CD4-positive, alpha-beta T cell treated with Interleukin-6 for 4 hours (primary cell): ENCODE results near the gene OTUD5.

Experiments
- DNase-seq: peaks from one replicate; pipeline ENCODE4 v3.0.0-alpha.2; 2020; ENCODE audit warnings: mixed read lengths

Gene OTUD5

DNA sequence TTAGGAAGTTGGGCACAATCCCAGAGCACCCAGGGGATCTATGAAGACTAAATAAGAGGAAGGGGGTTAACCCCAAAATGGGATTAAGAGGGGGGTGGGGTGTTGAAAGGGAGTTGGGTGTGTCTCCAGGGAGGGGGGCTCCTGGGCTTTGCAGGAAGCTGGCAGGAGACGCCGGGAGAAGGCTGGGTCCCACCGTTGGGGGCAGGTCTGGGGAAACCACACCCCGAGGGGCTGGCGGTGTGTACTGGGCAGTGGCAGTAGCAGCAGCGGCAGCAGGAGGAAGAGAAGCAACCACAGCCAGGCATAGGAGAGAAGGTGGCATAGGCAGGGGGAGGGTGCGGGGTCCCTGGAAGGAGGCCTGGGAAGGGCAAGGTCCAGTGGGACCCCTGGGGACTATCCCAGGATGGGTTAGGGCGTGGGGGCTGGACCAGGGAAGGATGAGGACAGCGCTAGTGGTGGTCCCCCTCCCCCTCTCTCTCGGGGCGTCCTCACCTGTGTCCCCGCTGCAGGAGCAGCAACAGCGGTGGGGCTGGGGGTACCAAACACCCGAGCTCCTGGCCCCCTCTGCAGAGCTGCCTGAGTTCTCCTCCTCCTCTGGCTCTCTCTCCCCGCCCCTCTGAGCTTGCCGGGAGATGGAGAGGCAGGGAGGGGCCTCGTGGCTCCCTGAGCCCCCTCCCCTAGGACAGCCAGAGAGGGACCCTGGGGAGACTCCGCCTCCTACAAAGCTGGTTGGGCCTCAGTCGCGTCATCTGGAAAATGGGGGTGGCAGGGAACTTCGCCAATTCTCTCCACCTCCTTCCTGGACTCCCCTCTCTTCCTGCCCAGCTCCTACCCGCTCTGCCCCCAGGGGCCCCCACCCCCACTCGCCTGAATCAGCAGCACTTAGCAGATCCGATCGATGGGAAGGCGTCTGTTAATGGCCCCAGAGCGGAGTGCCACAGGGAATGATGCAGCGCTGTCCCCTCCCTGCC lies 14.1 kb upstream of the OTUD5 start, which contains the start of gene KCND1:
TSS of gene KCND1 (minus strand) at position 596 of the 971 bp plus-strand sequence. CDS start 1,573 bp downstream, outside the sequence.
- peak; percentile 27 for DNase-seq

DNA sequence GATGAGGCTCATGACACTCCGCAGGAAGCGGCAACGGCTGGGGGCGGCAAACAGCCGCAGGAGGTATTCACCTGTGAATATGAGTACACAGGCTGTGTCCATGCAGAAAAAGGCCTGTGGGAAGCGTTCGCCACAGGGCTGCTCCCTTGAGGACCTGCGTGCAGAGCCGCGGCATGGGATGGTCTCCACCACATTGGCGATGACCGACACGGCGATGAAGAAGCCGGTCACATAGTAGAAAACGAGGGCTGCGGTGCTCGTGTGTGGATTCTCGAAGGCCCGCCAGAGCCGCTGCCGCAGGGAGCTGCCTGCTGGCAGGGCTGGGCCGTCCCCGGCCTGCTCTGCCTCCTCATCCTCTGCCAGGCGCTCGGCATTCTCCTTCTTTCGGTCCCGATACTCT lies 12.1 kb upstream of the OTUD5 start:
- no peak for DNase-seq

DNA sequence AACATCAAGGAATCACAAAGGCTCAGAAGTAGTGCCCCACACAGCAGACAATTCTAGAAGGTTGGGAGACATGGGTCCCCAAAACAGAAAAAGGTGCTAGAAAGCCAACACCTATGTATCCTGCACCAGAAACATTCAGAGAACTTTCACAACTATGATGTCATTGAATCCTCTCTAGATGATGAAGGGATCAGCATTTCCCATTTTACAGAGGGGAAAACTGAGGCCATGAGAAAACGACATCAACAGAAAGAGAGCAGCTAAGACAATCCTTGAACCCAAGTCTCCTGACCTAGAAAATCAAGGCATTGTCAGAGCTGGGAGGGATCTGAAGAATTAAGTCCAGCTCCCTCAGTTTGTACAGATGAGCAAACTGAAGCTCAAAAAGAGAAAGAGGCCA lies 11.0 kb upstream of the OTUD5 start:
- no peak for DNase-seq

DNA sequence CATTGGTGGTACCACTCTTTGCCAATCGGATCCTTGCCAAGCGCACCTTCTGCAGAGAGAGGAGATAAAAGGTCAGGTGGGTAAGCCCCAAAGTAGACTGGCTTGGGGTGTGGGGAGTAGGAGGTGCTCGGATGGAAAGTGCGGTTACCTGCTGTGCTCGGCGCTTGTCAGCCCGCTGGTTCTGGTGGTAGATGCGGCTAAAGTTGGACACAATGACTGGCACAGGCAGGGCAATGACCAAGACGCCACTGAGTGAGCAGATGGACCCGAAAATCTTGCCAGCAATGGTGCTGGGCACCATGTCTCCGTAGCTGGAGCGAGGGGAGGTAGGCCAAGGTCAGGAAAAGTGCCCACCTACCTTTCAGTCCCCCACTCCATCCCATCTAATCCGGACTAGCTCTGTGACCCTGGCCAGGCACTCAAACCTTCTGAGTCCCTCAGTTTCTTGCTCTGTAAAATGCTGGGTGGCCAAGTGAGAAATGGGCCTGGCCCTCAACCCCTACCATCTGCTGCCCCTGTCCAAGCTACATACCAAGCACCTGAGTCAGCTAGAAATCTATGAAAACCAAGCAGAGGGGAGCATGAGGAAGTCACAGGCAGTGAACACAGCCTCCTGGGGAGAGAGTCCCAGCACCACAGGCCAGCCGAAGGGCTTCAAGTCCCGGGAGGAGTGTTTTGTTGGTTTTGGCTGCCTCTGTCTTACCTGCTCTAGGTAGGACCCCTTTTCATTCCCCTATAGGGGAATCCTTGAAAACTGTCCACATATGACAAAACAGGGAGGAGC lies 9.6 kb upstream of the OTUD5 start:
- no peak for DNase-seq

DNA sequence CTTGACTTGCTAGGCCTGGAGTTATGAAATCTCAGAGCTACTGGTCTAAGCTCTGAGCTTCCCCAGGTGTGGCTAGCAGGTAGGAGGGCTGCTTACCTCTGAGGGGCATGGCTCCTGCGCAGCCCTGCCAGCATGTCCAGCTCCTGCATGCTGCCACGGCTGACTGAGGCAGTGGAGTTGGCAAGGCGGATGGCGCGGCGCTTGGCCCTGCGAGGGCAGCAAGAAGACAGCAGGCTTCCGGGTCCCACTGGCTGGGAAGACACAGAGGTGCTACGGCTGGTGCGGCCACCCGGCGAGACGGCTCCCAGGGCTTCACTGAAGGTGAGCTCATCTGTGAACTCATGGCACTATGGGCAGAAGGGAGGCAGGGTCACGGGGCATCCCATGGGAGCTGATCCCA lies 8.6 kb upstream of the OTUD5 start:
- DNase-seq = no peak

DNA sequence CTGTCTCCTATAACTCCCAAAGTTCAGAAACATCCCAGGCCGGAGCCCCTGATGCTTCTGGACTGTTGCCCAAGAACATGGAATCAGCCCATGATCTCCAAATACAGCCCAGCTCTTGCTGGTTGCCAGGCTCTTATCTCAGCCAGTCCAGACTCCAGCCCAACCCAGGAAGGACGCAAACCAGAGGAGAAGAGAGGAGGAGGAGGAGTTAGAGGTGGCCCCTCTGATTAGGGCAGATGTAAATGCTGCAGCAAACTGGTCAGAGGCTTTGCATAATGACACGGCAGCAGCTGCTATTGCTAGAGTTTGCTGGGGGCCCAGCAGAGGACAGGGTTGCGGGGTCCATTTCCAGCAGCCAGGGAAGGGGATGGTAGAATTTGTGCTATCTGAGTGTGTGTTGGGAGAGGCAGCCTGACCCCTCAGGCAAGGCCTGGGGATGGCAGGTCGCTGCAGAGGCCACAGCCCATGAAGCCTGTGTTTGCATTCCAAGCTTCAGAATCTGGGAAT lies 4.2 kb upstream of the OTUD5 start:
- no peak for DNase-seq

DNA sequence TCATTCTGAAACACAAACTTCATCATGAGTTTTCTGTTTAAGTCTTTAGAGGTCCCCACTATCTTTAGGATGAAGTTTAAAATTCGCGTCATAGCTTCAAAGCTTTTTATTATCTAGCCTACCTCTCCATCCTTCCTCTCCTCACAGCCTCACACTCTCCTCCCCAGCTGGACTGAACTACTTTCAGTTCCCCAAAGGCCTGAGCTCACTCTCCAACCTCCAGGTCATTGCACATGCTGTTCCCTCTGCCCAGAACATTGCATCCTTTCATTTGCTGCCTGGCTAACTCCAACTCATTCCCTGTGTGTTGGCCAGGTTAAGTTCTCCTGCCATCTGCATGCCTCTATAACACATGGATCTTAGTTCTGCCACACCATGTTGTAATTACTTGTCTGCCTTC lies 2.9 kb upstream of the OTUD5 start:
- DNase-seq = no peak

DNA sequence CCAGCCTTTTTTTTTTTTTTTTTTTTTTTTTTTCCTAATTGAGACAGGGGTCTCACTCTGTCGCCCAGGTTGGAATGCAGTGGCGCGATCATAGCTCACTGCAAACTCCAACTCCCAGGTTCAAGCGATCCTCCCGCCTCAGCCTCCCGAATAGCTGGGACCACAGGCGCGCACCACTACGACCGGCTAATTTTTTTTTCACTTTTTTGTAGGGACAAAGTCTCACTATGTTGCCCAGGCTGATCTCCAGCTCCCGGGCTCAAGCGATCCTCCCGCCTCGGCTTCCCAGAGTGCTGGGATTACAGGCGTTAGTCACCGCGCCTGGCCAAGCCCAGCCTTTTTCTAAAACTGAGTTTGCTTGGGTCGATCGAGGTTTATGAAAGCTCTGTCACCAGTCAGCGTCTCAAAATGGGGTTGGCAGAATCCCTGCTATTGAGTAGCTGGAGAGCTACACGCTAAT lies 1.3 kb upstream of the OTUD5 start:
- peak; percentile 23 for DNase-seq

DNA sequence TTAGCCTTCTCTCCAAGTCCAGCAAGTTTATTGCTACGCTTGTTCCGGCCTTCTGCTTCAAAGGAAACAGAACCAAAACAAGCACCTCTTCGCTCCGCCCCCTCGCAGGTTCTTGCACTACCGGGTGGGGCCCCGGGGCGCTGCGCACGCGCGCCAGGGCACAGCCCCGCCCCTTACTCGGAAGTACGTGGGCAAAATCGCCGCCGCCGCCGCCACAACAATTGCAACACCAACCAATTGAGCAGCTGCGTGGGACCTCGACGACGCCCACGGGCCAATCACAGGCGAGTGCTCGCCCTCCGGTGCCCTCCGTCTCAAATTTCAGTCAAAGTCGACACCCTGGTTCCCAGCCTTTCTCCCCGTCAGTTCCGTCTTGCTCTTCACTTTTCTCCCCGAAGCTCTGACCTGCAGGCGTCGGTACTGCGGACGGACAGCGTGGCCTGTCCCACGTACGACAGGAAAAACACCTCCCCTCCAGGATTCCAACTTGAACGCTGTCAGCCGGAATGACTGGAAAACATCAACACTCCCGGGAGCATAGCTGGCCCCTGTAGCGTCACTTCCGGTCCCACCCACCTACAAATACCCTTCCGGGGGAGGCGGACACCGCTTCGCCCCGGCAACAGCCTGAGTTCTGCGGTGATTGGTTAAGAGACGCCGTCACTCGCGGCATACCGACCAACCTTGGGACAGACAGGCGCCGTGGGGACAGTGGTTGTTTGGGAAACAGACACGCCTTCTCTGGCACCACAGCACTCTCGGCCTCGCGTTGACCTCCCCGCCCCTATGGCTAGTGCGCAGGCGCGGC lies 624 bp upstream of the OTUD5 start:
- peak; percentile 93 for DNase-seq

DNA sequence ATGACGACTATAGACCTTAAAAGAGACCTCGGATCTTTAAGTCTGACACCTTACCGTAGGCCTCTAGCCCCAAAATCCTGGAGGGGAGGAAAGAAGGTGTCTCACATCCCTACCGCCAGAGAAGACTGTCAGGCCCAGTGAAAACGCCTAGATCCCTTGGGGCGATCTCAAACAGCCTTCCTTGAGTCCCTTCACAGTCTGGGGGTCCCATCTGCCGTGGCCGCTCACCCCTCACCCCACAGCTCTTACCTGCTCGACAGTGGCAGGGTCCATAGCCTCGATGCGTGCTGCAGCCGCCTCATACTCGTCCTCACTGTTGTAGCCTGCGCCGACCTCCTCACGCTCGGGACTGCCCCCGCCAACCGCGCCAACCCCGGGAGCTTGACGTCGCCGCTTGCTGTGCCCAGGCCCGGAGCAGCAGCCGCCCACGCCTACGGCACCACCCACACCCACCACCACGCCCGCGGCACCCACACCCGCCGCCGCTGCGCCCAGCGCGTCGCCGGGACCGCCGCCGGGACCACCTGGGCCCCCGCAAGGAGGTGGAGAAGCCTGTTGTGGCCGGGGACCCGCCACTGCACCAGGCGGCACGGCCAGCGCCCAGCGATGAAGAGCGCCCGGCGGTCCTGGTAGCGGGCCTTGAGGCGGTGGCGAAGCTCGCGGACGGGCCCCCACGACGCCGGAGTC lies 536 bp downstream of the OTUD5 start:
- DNase-seq = peak; percentile 36

DNA sequence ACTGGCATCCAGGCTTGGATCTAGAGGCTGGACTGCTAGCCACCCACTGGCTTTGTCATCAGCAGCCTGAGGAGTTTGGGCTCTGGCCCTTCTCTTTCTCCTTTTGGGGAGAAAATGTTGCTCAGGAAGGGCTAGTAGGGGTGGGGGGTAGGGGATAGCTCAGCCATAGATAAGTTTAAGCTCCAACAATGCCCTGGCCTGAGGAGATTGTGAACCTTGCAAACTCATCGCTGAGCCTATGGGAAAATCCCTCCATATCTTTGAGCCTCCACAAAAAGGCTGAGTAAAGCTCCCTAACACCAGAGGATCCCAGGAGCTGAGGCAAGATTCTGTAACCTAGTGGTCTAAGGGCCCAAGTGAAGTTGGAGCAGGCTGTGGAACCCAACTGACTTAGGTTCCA lies 8.8 kb downstream of the OTUD5 start:
- no peak for DNase-seq

DNA sequence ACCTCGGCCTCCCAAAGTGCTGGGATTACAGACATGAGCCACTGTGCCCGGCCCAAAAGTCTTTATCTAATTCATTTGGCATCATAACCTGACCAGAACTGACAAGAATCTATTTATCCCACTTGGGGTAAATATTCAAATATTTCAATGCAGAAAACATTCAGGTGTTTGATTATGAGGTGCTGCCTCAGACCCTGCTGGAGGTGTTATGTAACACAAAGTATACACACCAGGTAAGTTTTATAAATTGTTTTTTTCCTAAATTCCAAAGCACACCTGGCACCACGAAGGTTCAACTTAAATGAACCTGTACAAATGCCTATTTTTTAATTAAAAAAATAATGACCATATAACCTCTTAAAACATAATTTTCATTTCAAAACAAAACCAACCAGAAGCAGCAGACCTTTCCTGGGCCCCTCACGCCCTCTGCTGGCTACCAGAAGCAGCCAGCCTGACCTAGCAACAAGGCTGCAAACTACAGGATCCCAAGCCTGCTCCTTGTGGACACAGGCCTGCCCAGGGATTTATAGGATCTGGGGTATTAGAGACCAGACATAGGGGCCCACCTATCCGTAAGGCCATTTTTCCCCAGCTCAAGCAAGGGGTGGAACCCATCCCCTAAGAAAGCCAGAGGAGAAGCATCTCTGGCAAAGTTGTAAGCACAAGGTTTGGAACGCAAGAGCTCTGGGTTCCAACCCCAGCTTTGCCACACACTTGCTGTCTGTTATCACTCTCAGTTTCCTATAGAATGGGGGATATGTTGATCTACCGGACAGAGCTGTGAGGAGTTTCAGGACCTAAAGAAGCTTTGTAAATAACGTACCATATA lies 11.7 kb downstream of the OTUD5 start:
- peak; percentile 73 for DNase-seq

DNA sequence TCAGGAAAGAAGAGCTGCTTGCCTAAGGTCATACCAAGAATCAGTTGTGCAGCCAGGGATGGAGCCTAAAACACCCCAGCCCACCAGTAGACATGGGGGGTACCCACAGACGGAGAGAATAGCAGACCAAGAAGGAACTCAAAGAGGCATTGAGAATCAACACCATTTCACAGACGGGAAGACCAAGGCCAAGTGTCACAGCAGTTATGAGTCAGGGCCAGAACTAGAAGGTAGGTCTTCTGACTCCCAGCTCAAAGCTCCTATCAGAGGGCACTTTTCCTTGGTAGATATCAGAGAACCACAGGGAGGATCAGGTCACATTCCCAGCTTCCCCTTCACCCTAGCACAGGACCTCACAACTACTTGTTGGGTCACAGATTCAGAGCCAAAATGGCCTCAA lies 14.5 kb downstream of the OTUD5 start:
- no peak for DNase-seq

DNA sequence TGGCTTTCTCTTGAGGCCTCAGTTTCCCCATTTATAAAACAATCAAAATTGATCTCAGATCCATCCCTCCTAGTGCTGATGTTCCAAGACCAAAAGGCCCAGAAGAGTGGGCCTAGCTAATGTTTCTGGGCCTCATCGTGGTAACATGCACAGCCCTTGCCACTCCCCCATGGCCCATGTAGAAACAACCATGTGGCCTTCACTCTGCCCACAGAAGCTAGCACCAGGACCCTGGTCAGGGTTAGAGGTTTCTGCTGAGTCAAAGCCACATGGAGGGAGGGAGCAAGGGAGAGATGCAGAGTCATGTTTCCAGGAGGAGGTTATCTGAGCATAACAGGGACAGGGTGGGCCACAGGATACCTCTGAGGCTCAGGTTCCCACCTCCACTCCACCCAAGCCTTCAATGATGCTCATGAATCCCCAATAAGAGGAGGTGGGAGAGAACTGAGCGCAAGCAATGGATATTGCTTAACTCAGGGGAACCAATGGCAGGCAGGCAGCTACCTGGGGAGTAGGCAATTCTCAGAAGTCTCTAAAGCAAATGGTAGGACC lies 16.9 kb downstream of the OTUD5 start:
- DNase-seq = no peak

DNA sequence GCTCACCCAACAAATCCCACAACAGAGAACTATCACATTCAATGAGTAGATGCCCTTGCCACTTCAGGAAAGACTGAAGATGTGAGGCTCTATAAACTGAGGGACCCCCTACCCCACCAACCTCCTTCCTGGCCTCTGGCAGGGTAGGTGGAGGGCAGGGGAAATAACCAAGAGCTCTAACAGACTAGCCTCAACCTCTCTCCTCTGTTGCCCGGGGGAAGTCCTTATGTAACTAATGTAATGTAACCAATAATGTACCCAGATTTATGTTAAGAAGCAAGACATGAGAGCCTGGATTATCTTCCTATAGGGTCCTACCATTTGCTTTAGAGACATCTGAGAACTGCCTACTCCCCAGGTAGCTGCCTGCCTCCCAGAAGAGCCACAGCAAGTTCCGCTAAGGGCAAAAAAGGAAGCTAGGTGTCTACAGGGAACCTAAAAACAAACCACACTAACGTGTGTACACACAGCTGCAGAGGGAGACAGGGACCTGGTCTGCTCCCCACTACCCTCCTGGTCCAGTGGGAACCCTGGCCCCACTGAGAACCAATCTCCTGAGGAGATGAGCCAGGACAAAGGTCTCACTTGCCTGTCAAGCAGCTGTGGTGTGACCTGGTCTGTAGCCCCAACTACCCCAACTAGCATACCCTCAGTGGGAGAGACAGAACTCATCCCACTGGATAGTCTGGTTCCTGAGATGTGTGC lies 17.7 kb downstream of the OTUD5 start:
- peak; percentile 52 for DNase-seq

DNA sequence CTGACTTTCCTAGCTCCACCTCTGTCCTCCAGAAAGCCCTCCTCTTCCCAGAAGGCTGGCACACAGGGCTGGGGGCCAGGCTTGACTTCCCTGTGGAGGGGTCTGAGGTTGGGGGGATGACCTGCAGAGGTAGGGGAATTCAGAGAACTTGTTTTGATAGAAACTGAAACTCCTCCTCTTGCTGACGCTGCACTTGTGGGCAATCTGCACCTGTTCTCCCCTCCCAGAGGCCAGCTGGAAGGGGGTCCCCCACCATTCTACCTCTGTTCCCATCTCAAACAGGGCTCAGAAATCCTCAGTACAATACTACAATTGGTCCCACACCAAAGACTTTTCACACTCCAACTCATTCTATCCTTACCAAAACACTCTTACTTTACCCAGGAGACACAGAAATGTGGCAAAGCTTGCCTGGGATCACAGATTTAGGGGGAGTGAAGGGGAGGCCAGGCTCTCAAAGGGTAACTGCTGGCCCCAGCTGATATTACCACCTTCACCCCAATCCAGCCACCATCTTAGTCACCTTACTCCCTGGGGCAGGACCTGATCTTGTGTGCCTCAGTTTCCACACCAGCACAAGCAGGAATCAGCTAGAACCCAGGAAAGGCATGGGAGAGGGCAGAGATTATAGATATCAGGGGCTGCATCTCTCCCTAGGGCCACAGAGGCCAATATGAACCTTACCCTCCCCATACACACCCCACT lies 18.5 kb downstream of the OTUD5 start:
- peak; percentile 72 for DNase-seq

DNA sequence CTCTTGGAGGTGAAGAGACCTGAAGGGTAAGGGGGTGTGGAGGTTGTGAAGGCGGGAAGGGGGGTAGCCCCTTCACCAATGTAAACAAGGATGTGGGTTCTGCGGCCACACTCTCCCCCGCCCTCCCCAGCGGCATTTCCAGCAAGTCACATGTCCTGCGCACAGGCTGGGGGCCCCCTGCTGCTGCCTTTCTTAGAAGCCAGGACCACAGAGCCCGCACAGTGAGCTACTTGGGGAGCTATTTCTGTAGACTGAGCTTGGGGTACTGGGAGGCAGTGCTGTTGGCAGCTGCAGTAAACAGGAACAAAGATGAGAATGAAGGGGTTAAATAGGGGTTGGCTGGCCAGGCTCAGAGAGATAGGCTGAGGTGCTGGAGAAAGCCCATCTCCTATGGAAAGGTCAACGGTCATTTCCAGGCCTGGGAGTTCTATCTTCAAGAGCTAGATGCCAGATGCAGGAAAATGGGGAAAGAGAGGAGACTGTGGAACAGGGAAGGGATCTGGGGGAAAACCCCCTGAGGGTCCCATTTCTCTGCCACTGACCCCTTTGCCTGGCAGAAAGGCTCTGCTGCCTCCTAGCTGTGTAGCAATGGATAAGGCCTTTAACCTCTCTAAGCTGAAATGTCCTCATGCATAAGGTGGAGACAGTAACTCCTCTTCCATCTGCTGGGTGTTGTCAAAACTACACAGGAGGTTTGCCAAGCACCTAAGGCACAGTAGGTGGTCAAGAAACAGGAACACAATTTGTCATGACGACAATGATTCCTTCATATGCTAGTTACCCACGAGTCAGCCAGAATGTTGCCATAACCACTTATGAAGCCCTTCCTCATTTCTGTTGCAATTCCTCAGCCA lies 20.1 kb downstream of the OTUD5 start:
- peak; percentile 92 for DNase-seq

DNA sequence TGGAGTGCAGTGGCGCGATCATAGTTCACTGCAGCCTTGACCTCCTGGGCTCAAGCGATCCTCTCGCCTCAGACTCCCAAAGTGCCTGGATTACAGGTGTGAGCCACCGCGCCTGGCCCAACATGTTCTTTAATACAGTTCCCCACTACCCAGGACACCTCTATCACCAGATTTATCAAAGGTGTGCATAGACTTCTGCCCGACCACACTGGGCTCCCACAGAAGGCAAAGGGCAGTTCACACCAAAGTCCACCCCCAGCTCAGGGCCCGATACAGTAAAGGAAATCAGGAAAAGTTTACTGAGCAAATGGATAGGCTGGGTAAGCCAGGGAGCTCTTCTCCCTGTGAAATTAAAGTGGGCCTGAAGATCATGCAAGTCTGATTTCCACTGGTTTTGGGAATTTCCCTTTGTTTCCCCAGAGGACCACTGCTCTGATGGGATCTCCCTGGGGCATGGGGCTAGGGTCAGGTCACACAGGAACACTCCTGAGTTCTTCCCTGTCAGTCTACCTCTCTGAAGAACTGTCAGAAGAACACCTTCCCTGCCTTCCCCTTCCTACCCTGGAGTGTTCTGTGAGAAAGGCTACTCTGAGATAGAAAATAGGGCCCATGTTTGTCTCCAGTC lies 20.9 kb downstream of the OTUD5 start:
- DNase-seq = no peak
